Hematopoietic multipotent progenitor cell treated with erythropoietin and hydrocortisone succinate and interleukin-3 and kit ligand, for 6 days (in vitro differentiated cells): Measurements from ENCODE around the gene DUOXA2.
"Not testable (repeated sequence)": the region's sequence is repeated elsewhere in the genome, so short reads cannot be mapped to it uniquely, and the experiment has no call there.

ENCODE experiments used
- DNase-seq: peaks from one replicate; pipeline ENCODE4 v3.0.0-alpha.2; 2015

Gene DUOXA2

GRCh38 chr15:45114076-45114750 lies at the start of gene DUOXA2, which contains the start of gene DUOX2:
DUOXA2 (plus strand) TSS chr15:45114326; CDS start chr15:45114606, 280 bp downstream.
DUOX2 (minus strand) TSS chr15:45114172; CDS start chr15:45113411, 761 bp downstream.
- DNase-seq = peak; percentile 25

GRCh38 chr15:45064386-45064785 lies 49.7 kb upstream of the DUOXA2 start:
- DNase-seq = no peak

GRCh38 chr15:45069942-45070360 lies 44.2 kb upstream of the DUOXA2 start:
- not testable (repeated sequence) for DNase-seq

GRCh38 chr15:45073602-45074001 lies 40.5 kb upstream of the DUOXA2 start:
- not testable (repeated sequence) for DNase-seq

GRCh38 chr15:45075440-45076320 lies 38.4 kb upstream of the DUOXA2 start:
- not testable (repeated sequence) for DNase-seq

- DNase-seq = not testable (repeated sequence)
Observed at GRCh38 chr15:45077391-45077790, 36.7 kb upstream of the DUOXA2 start.

GRCh38 chr15:45079201-45079600 lies 34.9 kb upstream of the DUOXA2 start:
- DNase-seq = not testable (repeated sequence)

GRCh38 chr15:45079628-45080246 lies 34.4 kb upstream of the DUOXA2 start:
- DNase-seq = not testable (repeated sequence)

GRCh38 chr15:45080593-45080992 lies 33.5 kb upstream of the DUOXA2 start:
- not testable (repeated sequence) for DNase-seq

GRCh38 chr15:45082412-45082811 lies 31.7 kb upstream of the DUOXA2 start:
- DNase-seq = not testable (repeated sequence)

GRCh38 chr15:45083223-45083622 lies 30.9 kb upstream of the DUOXA2 start:
- peak; percentile 19 for DNase-seq

- no peak for DNase-seq
Observed at GRCh38 chr15:45084163-45084562, 30.0 kb upstream of the DUOXA2 start.

GRCh38 chr15:45087513-45087912 lies 26.6 kb upstream of the DUOXA2 start:
- DNase-seq = peak; percentile 40

- no peak for DNase-seq
Observed at GRCh38 chr15:45088801-45089711, 25.1 kb upstream of the DUOXA2 start.

- peak; percentile 41 for DNase-seq
Observed at GRCh38 chr15:45089712-45090373, 24.3 kb upstream of the DUOXA2 start.

- no peak for DNase-seq
Observed at GRCh38 chr15:45091161-45091560, 23.0 kb upstream of the DUOXA2 start.

- DNase-seq = no peak
Observed at GRCh38 chr15:45091576-45091975, 22.6 kb upstream of the DUOXA2 start.

- DNase-seq = no peak
Observed at GRCh38 chr15:45093013-45093412, 21.1 kb upstream of the DUOXA2 start.

- no peak for DNase-seq
Observed at GRCh38 chr15:45093622-45094357, 20.3 kb upstream of the DUOXA2 start.

GRCh38 chr15:45094358-45094730 lies 19.8 kb upstream of the DUOXA2 start:
- no peak for DNase-seq

GRCh38 chr15:45095661-45096060 lies 18.5 kb upstream of the DUOXA2 start:
- no peak for DNase-seq
